Smooth muscle cell (in vitro differentiated cells): ENCODE data around the gene PHF19. TPM values are rescaled to one million over a fixed set of nuclear protein-coding genes. Genes with fewer than 3 reads are reported as not detected.

Experiments used
- DNase-seq: peaks from one replicate; lab custom pipeline; 2025; ENCODE audit not compliant: unreplicated experiment; lab: John Stamatoyannopoulos, UW
- H2AFZ ChIP-seq: fragments of 200-600 bp; sonication (generic); 2 replicates; pipeline ENCODE4 v1.6.0; 2016; ENCODE audit warnings: antibody characterized with exemption, low read depth, mild to moderate bottlenecking
- H3F3A ChIP-seq: fragments of 200-600 bp; sonication (generic); 2 replicates; pipeline ENCODE4 v1.6.0; 2017; ENCODE audit warnings: antibody characterized with exemption, low read depth
- H3K27ac ChIP-seq: fragments of 200-600 bp; sonication (generic); 2 replicates; pipeline ENCODE4 v1.5.1; 2016; ENCODE audit warnings: low read depth, mild to moderate bottlenecking
- H3K27me3 ChIP-seq: fragments of 200-600 bp; sonication (generic); 2 replicates; pipeline ENCODE4 v1.6.1; 2016; ENCODE audit warnings: low read depth, mild to moderate bottlenecking
- H3K36me3 ChIP-seq: fragments of 200-600 bp; sonication (generic); 2 replicates; pipeline ENCODE4 v1.5.1; 2016; ENCODE audit warnings: low read depth
- H3K4me1 ChIP-seq: fragments of 200-600 bp; sonication (generic); 2 replicates; pipeline ENCODE4 v1.5.1; 2016; ENCODE audit warnings: low read depth
- H3K4me2 ChIP-seq: fragments of 200-600 bp; sonication (generic); 2 replicates; pipeline ENCODE4 v1.6.0; 2016; ENCODE audit warnings: mild to moderate bottlenecking
- H3K4me3 ChIP-seq: fragments of 200-600 bp; sonication (generic); 2 replicates; pipeline ENCODE4 v1.5.1; 2016; ENCODE audit warnings: mild to moderate bottlenecking
- H3K79me2 ChIP-seq: fragments of 200-600 bp; sonication (generic); 2 replicates; pipeline ENCODE4 v1.6.0; 2016; ENCODE audit warnings: low read depth, mild to moderate bottlenecking
- H3K9ac ChIP-seq: fragments of 200-600 bp; sonication (generic); 2 replicates; pipeline ENCODE4 v1.6.0; 2016; ENCODE audit warnings: low read depth
- H3K9me3 ChIP-seq: fragments of 200-600 bp; sonication (generic); replicated peaks from 2 replicates; pipeline ENCODE4 v1.5.1; 2016; ENCODE audit warnings: low read depth
- H4K20me1 ChIP-seq: fragments of 200-600 bp; sonication (generic); 2 replicates; pipeline ENCODE4 v1.6.0; 2016; ENCODE audit warnings: low read depth
- WGBS: methylation state at CpG from one replicate; pipeline ENCODE4 v1.1.7; 2016; ENCODE audit warnings: low lambda C conversion rate; 5-methylcytosine and 5-hydroxymethylcytosine counted together
- polyA plus RNA-seq: library from polyadenylated mRNA; unstranded; fragments of >200 nt; fragmentation: Nextera tagmentation; extraction: Ambion mirVana; gene quantifications from 2 replicates; pipeline ENCODE4 v1.2.1, GENCODE V29; 2016
- total RNA-seq: library from RNA; depleted of rRNA; stranded (reverse); fragments of >200 nt; gene quantifications from 2 replicates; pipeline ENCODE4 v1.2.3, GENCODE V29; 2014
- TF ChIP-seq, protein P1 (sequence below): fragments of 200-600 bp; sonication (generic); IDR thresholded peaks from 2 replicates; pipeline ENCODE4 v1.5.1; 2017; ENCODE audit warnings: borderline replicate concordance, mild to moderate bottlenecking, antibody characterized with exemption; ENCODE audit not compliant: insufficient read depth, poor library complexity, severe bottlenecking

Gene PHF19
- total and polyA plus RNA-seq, 2 experiments from 2014 or later: 14.1 to 19.3 TPM

GRCh38 chr9:120916588-120916987 is 39.6 kb upstream of the PHF19 start:
- Histone ChIP-seq H3K27me3 (no peaks in the 10 kb centered on the region), H3K79me2 (no peaks in the 10 kb centered on the region), H4K20me1 (no peaks in the 10 kb centered on the region), H3K36me3 (no peaks in the 10 kb centered on the region), H3K4me2 (no peak overlapping the region), H3F3A (peaks cover 14% of the 10 kb centered on the region), H3K27ac (no peak overlapping the region), H3K4me3 (no peak overlapping the region), H2AFZ (no peak overlapping the region), H3K9me3 (no peaks in the 10 kb centered on the region), H3K4me1 (peaks cover 13% of the 10 kb centered on the region), H3K9ac (no peak overlapping the region)
- WGBS: 36% methylated on average over 3 of the region's 3 CpGs
- TF ChIP-seq, protein P1, sequence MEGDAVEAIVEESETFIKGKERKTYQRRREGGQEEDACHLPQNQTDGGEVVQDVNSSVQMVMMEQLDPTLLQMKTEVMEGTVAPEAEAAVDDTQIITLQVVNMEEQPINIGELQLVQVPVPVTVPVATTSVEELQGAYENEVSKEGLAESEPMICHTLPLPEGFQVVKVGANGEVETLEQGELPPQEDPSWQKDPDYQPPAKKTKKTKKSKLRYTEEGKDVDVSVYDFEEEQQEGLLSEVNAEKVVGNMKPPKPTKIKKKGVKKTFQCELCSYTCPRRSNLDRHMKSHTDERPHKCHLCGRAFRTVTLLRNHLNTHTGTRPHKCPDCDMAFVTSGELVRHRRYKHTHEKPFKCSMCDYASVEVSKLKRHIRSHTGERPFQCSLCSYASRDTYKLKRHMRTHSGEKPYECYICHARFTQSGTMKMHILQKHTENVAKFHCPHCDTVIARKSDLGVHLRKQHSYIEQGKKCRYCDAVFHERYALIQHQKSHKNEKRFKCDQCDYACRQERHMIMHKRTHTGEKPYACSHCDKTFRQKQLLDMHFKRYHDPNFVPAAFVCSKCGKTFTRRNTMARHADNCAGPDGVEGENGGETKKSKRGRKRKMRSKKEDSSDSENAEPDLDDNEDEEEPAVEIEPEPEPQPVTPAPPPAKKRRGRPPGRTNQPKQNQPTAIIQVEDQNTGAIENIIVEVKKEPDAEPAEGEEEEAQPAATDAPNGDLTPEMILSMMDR: peak; percentile 16
- DNase-seq: no peak

- Histone ChIP-seq H3K79me2 (no peaks in the 10 kb centered on the region), H3K4me1 (peaks cover 13% of the 10 kb centered on the region), H3K27ac (no peak overlapping the region), H3K9me3 (no peaks in the 10 kb centered on the region), H4K20me1 (no peaks in the 10 kb centered on the region), H3K4me3 (no peak overlapping the region), H3K27me3 (no peaks in the 10 kb centered on the region), H3K36me3 (no peaks in the 10 kb centered on the region), H3F3A (peaks cover 11% of the 10 kb centered on the region), H2AFZ (no peak overlapping the region), H3K4me2 (no peak overlapping the region), H3K9ac (no peak overlapping the region)
- TF ChIP-seq, protein P1: no peak
- 75% methylated on average over 5 of the region's 5 CpGs for WGBS
- DNase-seq: no peak
Measured at GRCh38 chr9:120915854-120916470, 39.0 kb upstream of the PHF19 start.

DNA sequence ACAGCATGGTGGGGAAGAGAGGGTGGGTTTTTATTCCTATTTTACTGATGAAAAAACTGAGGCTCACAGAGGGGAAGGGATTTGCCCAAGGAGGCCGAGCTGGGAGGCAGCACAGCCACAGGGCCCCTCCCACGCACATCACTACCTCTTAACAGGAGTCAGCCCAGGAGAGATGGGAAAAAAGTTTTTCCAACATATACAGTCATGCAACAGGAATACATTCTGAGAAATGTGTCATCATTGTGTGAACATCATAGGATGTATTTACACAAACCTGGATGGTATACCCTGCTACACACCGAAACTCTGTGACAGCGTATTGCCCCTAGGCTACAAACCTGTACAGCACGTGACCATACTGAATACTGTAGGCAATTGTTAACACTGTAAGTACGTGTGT is 38.0 kb upstream of the PHF19 start:
- WGBS: 81% methylated on average over 6 of the region's 6 CpGs
- no peaks in the 10 kb centered on the region for H3K79me2 ChIP-seq
- TF ChIP-seq, protein P1: no peak

GRCh38 chr9:120914396-120914795 is 37.4 kb upstream of the PHF19 start:
- no peak overlapping the region for H3K27ac ChIP-seq
- H4K20me1 ChIP-seq: no peaks in the 10 kb centered on the region
- no peaks in the 10 kb centered on the region for H3K36me3 ChIP-seq
- no peaks in the 10 kb centered on the region for H3K79me2 ChIP-seq
- no peak overlapping the region for H2AFZ ChIP-seq
- WGBS: 100% methylated on average over 3 of the region's 3 CpGs
- no peak overlapping the region for H3K4me2 ChIP-seq
- no peaks in the 10 kb centered on the region for H3K27me3 ChIP-seq
- no peak overlapping the region for H3K9ac ChIP-seq
- peaks cover 4% of the 10 kb centered on the region for H3K4me1 ChIP-seq
- TF ChIP-seq, protein P1: no peak
- no peak overlapping the region for H3K4me3 ChIP-seq
- H3F3A ChIP-seq: no peaks in the 10 kb centered on the region
- no peak for DNase-seq
- no peaks in the 10 kb centered on the region for H3K9me3 ChIP-seq

More for the DNA sequence above, 38.0 kb upstream of the PHF19 start:
- Histone ChIP-seq H3K9ac (no peak overlapping the region), H3K9me3 (no peaks in the 10 kb centered on the region), H2AFZ (no peak overlapping the region), H3K36me3 (no peaks in the 10 kb centered on the region), H3K4me2 (no peak overlapping the region), H4K20me1 (no peaks in the 10 kb centered on the region), H3K4me3 (no peak overlapping the region), H3K27ac (no peak overlapping the region), H3K27me3 (no peaks in the 10 kb centered on the region), H3F3A (peaks cover 4% of the 10 kb centered on the region), H3K4me1 (peaks cover 10% of the 10 kb centered on the region)
- no peak for DNase-seq
